Gastrocnemius medialis (tissue), 4 donors: ENCODE measurements around the gene RAB44. TPM values are rescaled to one million over a fixed set of nuclear protein-coding genes. Genes with fewer than 3 reads are reported as not detected.

ENCODE experiments used
- ATAC-seq, 2 donors: fragments of 150-250 bp; one replicate each; pipeline ENCODE4 v1.9.1; 2016
- DNase-seq, 2 donors: peaks; one replicate each; pipeline ENCODE4 v3.0.0-alpha.2; 2019
- H3K27ac ChIP-seq, 4 donors: fragments of 200-600 bp; sonication (generic); 1 replicate in 1 of 4; 2 replicates in 3 of 4; pipeline ENCODE4 v1.5.1; 2016 to 2018; ENCODE audit warnings: mild to moderate bottlenecking in 2 of 4, moderate library complexity in 1 of 4
- H3K27me3 ChIP-seq, 3 donors: fragments of 200-600 bp; sonication (generic) in 2 of 3; 1 replicate in 1 of 3; 2 replicates in 2 of 3; pipeline versions ENCODE4 v1.5.1 to v1.6.0; 2016 to 2019; ENCODE audit warnings: mild to moderate bottlenecking in 1 of 3, moderate library complexity in 1 of 3
- H3K36me3 ChIP-seq, 2 donors: fragments of 200-600 bp; sonication (generic) in 1 of 2; one replicate each; pipeline ENCODE4 v1.5.1; 2017 to 2018
- H3K4me1 ChIP-seq, 2 donors: fragments of 200-600 bp; sonication (generic) in 1 of 2; one replicate each; pipeline ENCODE4 v1.5.1; 2016 to 2017; ENCODE audit warnings: mild to moderate bottlenecking in 2 of 2
- H3K4me3 ChIP-seq, 4 donors: fragments of 200-600 bp; sonication (generic) in 3 of 4; 1 replicate in 1 of 4; 2 replicates in 3 of 4; pipeline ENCODE4 v1.5.1; 2016 to 2019; ENCODE audit warnings: mild to moderate bottlenecking in 2 of 4
- H3K9me3 ChIP-seq, 3 donors: fragments of 200-600 bp; sonication (generic) in 2 of 3; 1 replicate in 1 of 3; 2 replicates in 2 of 3; pipeline ENCODE4 v1.5.1; 2016 to 2019
- POLR2A ChIP-seq, 2 donors: fragments of 450-650 bp; IDR thresholded peaks; one replicate each; pipeline ENCODE4 v1.6.1; 2017; ENCODE audit warnings: antibody characterized with exemption in 2 of 2, mild to moderate bottlenecking in 2 of 2, moderate library complexity in 2 of 2
- in situ Hi-C, 4 donors: fragments of 200-750 bp; cut with MboI; loops; one replicate each; pipeline versions ENCODE4 v1.15.0 to v1.8.0; 2017; ENCODE audit warnings: low sequenced_read_pairs in 4 of 4
- intact Hi-C: fragments of 100-400 bp; cut with DNase I; formaldehyde crosslinking; loops from one replicate; pipeline ENCODE4 v1.15.1; 2023; ENCODE audit warnings: low total_unique reads
- total RNA-seq, 4 donors: library from RNA; depleted of rRNA; stranded (reverse); fragments of >200 nt; gene quantifications; one replicate each; pipeline versions ENCODE4 v1.1.0 to v1.2.3, GENCODE V29; 2016
- TF ChIP-seq, protein P1 (sequence below), 5 experiments: fragments of 450-650 bp in 3 of 5; fragments of 200-600 bp in 2 of 5; sonication (generic) in 2 of 5; IDR thresholded peaks in 4 of 5; conservative IDR thresholded peaks in 1 of 5; 1 replicate in 4 of 5; 2 replicates in 1 of 5; pipeline ENCODE4 v1.5.1; 2016 to 2019; ENCODE audit warnings: antibody characterized with exemption in 5 of 5, mild to moderate bottlenecking in 3 of 5, moderate library complexity in 3 of 5

Gene RAB44
- total RNA-seq, 4 donors from 2014 or later = 0.09 TPM; not detected in 3

DNA sequence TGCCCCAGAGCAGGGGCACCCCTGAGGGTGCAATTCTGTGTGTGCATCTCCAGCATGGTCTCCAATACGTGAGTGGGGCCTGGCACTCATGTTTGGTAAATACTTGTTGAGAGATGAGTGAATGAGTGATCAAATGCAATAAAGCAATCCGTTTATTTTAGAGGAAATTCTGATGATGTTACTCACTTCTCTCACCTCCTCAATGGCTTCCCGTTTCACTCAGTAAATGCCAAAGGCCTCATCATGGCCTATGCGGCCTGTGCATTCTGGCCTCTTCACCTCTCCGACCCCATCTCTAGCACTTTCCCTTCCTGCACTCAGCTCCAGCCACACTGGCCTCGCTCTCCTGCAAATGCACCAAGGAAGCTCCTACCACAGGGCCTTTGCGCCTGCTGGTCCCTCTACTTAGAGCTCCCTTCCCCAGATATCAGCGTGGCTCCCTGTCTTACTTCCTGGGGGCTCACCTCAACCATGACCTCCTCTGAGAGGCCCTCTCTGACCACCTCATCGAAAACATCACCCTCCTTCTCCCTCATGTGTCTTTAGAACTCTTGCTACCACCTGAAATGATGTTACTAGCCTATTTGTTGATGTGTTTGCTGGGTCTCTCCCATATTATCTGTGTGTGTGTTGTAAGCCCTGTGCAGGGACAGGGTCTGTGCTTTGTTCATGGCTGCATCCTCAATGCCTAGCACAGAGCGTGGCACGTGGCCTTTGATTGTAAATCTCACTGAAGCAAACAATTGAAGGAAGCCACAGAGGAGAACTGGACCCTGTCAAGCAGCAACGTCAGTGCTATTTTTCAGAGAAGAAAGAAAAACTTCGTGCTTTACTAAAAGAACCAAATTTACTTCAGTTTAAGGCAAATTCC, 42.6 kb downstream of the RAB44 start:
- H3K4me1 ChIP-seq = peaks cover 11 to 12% of the 10 kb centered on the region in 2 donors
- ATAC-seq (no peak), DNase-seq (no peak)
- H3K4me3 ChIP-seq = no peak overlapping the region
- intact Hi-C loops = no loop called here
- H3K27ac ChIP-seq = no peak overlapping the region
- H3K9me3 ChIP-seq = no peaks in the 10 kb centered on the region
- H3K27me3 ChIP-seq = no peaks in the 10 kb centered on the region
- no peaks in the 10 kb centered on the region for H3K36me3 ChIP-seq
- no peak for TF ChIP-seq POLR2A (IDR thresholded peaks at IDR 0.05)
- TF ChIP-seq, protein P1, sequence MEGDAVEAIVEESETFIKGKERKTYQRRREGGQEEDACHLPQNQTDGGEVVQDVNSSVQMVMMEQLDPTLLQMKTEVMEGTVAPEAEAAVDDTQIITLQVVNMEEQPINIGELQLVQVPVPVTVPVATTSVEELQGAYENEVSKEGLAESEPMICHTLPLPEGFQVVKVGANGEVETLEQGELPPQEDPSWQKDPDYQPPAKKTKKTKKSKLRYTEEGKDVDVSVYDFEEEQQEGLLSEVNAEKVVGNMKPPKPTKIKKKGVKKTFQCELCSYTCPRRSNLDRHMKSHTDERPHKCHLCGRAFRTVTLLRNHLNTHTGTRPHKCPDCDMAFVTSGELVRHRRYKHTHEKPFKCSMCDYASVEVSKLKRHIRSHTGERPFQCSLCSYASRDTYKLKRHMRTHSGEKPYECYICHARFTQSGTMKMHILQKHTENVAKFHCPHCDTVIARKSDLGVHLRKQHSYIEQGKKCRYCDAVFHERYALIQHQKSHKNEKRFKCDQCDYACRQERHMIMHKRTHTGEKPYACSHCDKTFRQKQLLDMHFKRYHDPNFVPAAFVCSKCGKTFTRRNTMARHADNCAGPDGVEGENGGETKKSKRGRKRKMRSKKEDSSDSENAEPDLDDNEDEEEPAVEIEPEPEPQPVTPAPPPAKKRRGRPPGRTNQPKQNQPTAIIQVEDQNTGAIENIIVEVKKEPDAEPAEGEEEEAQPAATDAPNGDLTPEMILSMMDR (IDR thresholded peaks at IDR 0.05 in 4 of 5, conservative IDR thresholded peaks at IDR 0.05 in 1 of 5) = no peak
- in situ Hi-C loops = no loop called here

GRCh38 chr6:36740818-36741179, 43.2 kb downstream of the RAB44 start:
- H3K4me3 ChIP-seq = no peak overlapping the region
- H3K27ac ChIP-seq = no peak overlapping the region
- in situ Hi-C loops = no loop called here
- TF ChIP-seq POLR2A (IDR thresholded peaks at IDR 0.05) = no peak
- TF ChIP-seq, protein P1 (IDR thresholded peaks at IDR 0.05 in 4 of 5, conservative IDR thresholded peaks at IDR 0.05 in 1 of 5) = no peak
- ATAC-seq = no peak
- peaks cover 5 to 6% of the 10 kb centered on the region in 2 donors for H3K4me1 ChIP-seq
- no peaks in the 10 kb centered on the region for H3K36me3 ChIP-seq
- intact Hi-C loops = no loop called here
- no peaks in the 10 kb centered on the region for H3K9me3 ChIP-seq
- no peak for DNase-seq
- H3K27me3 ChIP-seq = no peaks in the 10 kb centered on the region

DNA sequence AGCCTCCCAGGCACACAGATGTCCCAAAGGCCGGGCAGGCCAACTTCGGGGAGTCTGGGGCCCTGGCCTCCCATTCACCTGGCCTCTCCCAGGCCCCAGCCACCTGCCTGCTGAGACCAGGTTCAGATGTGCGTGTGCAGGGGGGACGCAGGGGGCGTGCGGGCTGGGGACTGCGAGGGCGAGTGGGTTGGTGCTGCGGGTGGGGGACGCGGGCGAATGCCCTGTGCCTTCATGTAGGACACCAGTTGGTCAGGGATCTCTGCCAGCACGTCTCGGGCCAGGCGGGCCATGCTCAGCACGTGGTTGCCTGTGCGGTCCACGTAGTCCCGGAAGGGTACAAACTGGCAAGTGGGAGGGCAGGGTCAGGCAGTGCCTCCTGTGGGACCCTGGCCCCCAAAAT, 44.5 kb downstream of the RAB44 start:
- Histone ChIP-seq H3K4me1 (no peaks in the 10 kb centered on the region), H3K9me3 (no peaks in the 10 kb centered on the region), H3K4me3 (no peak overlapping the region), H3K27me3 (no peaks in the 10 kb centered on the region), H3K36me3 (no peaks in the 10 kb centered on the region), H3K27ac (no peak overlapping the region)
- in situ Hi-C loops = no loop called here
- ATAC-seq (no peak), DNase-seq (peak; percentile 15 to 31)
- intact Hi-C loops = no loop called here
- TF ChIP-seq POLR2A (IDR thresholded peaks at IDR 0.05) = no peak
- TF ChIP-seq, protein P1 (IDR thresholded peaks at IDR 0.05 in 4 of 5, conservative IDR thresholded peaks at IDR 0.05 in 1 of 5) = no peak

DNA sequence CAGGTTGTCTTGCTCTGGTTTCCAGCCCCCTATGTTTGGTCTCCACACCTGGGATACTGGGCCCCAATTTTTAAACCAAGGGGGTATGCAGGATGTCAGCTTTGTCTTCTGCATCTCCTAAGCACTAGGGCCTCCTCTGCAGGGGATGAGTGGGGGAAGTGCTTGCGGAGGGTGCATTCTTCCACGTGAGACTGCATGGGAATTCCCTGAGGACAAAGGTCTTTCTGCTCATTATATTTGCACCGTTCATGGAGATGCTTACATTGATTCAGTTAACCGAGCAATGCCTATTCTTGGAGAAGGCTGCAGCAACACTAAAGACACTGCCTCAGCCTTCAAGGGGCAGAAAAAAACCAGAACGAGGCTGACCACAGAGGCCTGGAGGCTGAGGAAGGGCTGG, 45.4 kb downstream of the RAB44 start:
- H3K27ac ChIP-seq = no peak overlapping the region
- TF ChIP-seq, protein P1 (IDR thresholded peaks at IDR 0.05 in 4 of 5, conservative IDR thresholded peaks at IDR 0.05 in 1 of 5) = no peak
- TF ChIP-seq POLR2A (IDR thresholded peaks at IDR 0.05) = no peak
- intact Hi-C loops = no loop called here

More for the DNA sequence above, 45.4 kb downstream of the RAB44 start:
- H3K4me1 ChIP-seq = no peaks in the 10 kb centered on the region
- in situ Hi-C loops = no loop called here
- no peaks in the 10 kb centered on the region for H3K9me3 ChIP-seq
- H3K36me3 ChIP-seq = no peaks in the 10 kb centered on the region
- no peak overlapping the region for H3K4me3 ChIP-seq
- ATAC-seq (no peak), DNase-seq (no peak)
- H3K27me3 ChIP-seq = no peaks in the 10 kb centered on the region
